Measurements from ENCODE around the gene WDTC1. TPM values are rescaled to one million over a fixed set of nuclear protein-coding genes. Genes with fewer than 3 reads are reported as not detected.

Gene WDTC1
- total and polyA plus RNA-seq, 9 of the 15 experiments (the other 6 are each of a cell fraction or from before 2014, with no cell fraction given): 0.18 to 32.3 (median 8.8) TPM

- TF ChIP-seq CTCFL (IDR thresholded peaks at IDR 0.05; ENCODE audit: borderline replicate concordance, insufficient read depth, low read depth, low read length, poor library complexity, severe bottlenecking) (peak; percentile 40), ZNF384 (IDR thresholded peaks at IDR 0.05; ENCODE audit: low read depth, low read length) (peak; percentile 68; the same call in 1 of the 2 replicates), E2F1 (CRISPR knock-in tag; IDR thresholded peaks at IDR 0.05) (no peak), FOXA3 (CRISPR knock-in tag; conservative IDR thresholded peaks at IDR 0.05 in 1 of 2, IDR thresholded peaks at IDR 0.05 in 1 of 2) (peak in 1 of 2 experiments; percentile 79; a peak in 2 of 4 replicates), ZKSCAN1 (IDR thresholded peaks at IDR 0.05; ENCODE audit: low read depth, low read length) (peak; percentile 59; the same call in 1 of the 2 replicates), ZBTB11 (CRISPR knock-in tag; IDR thresholded peaks at IDR 0.05) (peak in 1 of 3 experiments; percentile 30; a peak in 1 of 6 replicates), KLF13 (tag; IDR thresholded peaks at IDR 0.05; ENCODE audit: borderline replicate concordance, low read depth) (no peak), ERF (CRISPR knock-in tag; IDR thresholded peaks at IDR 0.05) (no peak), RCOR1 (IDR thresholded peaks at IDR 0.05; ENCODE audit: borderline replicate concordance in 1 of 2, low read depth in 2 of 2, low read length in 2 of 2) (no peak; a peak in 1 of 4 replicates), PTTG1 (tag; IDR thresholded peaks at IDR 0.05; ENCODE audit: low read depth) (no peak), XRCC5 (IDR thresholded peaks at IDR 0.05; ENCODE audit: low read depth, low read length) (0 out of 2 replicates have a peak, but pooled peaks have one; percentile 79), ZHX1 (conservative IDR thresholded peaks at IDR 0.05; ENCODE audit: low read length) (peak; percentile 39; the same call in 1 of the 2 replicates), SRSF3 (IDR thresholded peaks at IDR 0.05; ENCODE audit: insufficient read depth, low read length) (no peak), ZNF511 (CRISPR knock-in tag; IDR thresholded peaks at IDR 0.05) (peak; percentile 53; the same call in 1 of the 2 replicates)
Measured at GRCh38 chr1:27300341-27301051, 66.1 kb downstream of the WDTC1 start (continued).

Measured in K562 (cell line).